ENCODE measurements around the gene GHSR.

Gene GHSR

GRCh38 chr3:172438186-172438585, 10.1 kb downstream of the GHSR start:
- Histone ChIP-seq H2BK12ac (ENCODE audit: low read length in 2 of 2) (no peak overlapping the region), H3K27ac (ENCODE audit: low read length, poor library complexity, severe bottlenecking) (no peak overlapping the region), H2BK5ac (ENCODE audit: low read depth, low read length, poor library complexity, severe bottlenecking) (no peak overlapping the region), H4K91ac (ENCODE audit: low read length) (no peak overlapping the region), H3K36me3 (ENCODE audit: control insufficient read depth in 1 of 2, insufficient read depth in 2 of 2, low read depth in 1 of 2, low read length in 2 of 2) (no peaks in the 10 kb centered on the region), H2BK120ac (ENCODE audit: low read depth, low read length) (no peak overlapping the region), H3K4ac (ENCODE audit: low read depth in 1 of 2, low read length in 2 of 2) (no peak overlapping the region), H3K4me3 (ENCODE audit: insufficient read depth in 1 of 2, low read depth in 1 of 2, low read length in 2 of 2) (no peak overlapping the region), H3K4me1 (ENCODE audit: control insufficient read depth, insufficient read depth, low read depth, low read length) (peaks cover 3% of the 10 kb centered on the region), H4K8ac (ENCODE audit: low read length) (no peak overlapping the region), H3K9me3 (ENCODE audit: control insufficient read depth, low read length) (no peaks in the 10 kb centered on the region), H3K23ac (ENCODE audit: low read length in 2 of 2) (no peak overlapping the region), H3K18ac (ENCODE audit: low read depth in 1 of 2, low read length in 2 of 2) (no peak overlapping the region), H3K14ac (ENCODE audit: low read length in 2 of 2) (no peak overlapping the region), H3K4me2 (ENCODE audit: low read length, poor library complexity, severe bottlenecking) (no peak overlapping the region), H2AFZ (ENCODE audit: low read depth, low read length) (no peak overlapping the region), H3K27me3 (ENCODE audit: control insufficient read depth in 1 of 2, insufficient read depth in 1 of 2, low read length in 2 of 2) (peaks cover 4 to 28% of the 10 kb centered on the region in 2 experiments), H2BK15ac (ENCODE audit: low read depth, poor library complexity, severe bottlenecking) (no peak overlapping the region), H3K79me1 (replicated peaks; ENCODE audit: low read length, poor library complexity, severe bottlenecking) (no peaks in the 10 kb centered on the region), H2AK5ac (ENCODE audit: low read length, severe bottlenecking) (no peak overlapping the region), H3K9ac (ENCODE audit: low read length) (no peak overlapping the region)
- 36% methylated on average over 2 of the region's 4 CpGs for WGBS
- DNase-seq: no peak

DNA sequence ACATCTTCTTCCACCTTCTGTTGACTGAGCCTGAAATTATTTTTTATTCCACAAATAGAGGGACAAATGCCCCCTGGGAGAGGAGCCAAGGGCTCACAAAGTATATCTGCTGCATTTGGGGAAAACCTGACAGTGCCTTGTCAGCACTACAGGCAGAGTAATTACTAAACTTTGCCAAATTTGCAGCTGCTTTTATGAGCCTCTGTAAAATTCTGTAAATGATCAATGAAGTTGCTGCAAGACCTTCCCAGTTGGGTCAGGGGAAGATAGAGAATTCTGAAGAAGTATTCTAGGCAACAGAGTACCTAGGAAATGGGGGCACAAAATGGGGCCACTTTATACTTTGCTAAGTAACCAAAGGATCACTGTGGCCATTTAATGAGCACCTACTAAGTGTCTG, 10.5 kb downstream of the GHSR start:
- Histone ChIP-seq H2AK5ac (ENCODE audit: low read length, severe bottlenecking) (no peak overlapping the region), H3K9ac (ENCODE audit: low read length) (no peak overlapping the region), H2BK12ac (ENCODE audit: low read length in 2 of 2) (no peak overlapping the region), H3K27me3 (ENCODE audit: control insufficient read depth in 1 of 2, insufficient read depth in 1 of 2, low read length in 2 of 2) (peaks cover 4 to 25% of the 10 kb centered on the region in 2 experiments), H3K27ac (ENCODE audit: low read length, poor library complexity, severe bottlenecking) (no peak overlapping the region), H3K9me3 (ENCODE audit: control insufficient read depth, low read length) (peaks cover under 1% of the 10 kb centered on the region), H2BK5ac (ENCODE audit: low read depth, low read length, poor library complexity, severe bottlenecking) (no peak overlapping the region), H3K79me1 (replicated peaks; ENCODE audit: low read length, poor library complexity, severe bottlenecking) (no peaks in the 10 kb centered on the region), H4K8ac (ENCODE audit: low read length) (no peak overlapping the region), H3K14ac (ENCODE audit: low read length in 2 of 2) (no peak overlapping the region), H3K23ac (ENCODE audit: low read length in 2 of 2) (no peak overlapping the region), H2BK120ac (ENCODE audit: low read depth, low read length) (no peak overlapping the region), H3K36me3 (ENCODE audit: control insufficient read depth in 1 of 2, insufficient read depth in 2 of 2, low read depth in 1 of 2, low read length in 2 of 2) (no peaks in the 10 kb centered on the region), H4K91ac (ENCODE audit: low read length) (no peak overlapping the region), H3K18ac (ENCODE audit: low read depth in 1 of 2, low read length in 2 of 2) (no peak overlapping the region), H3K4ac (ENCODE audit: low read depth in 1 of 2, low read length in 2 of 2) (no peak overlapping the region), H3K4me1 (ENCODE audit: control insufficient read depth, insufficient read depth, low read depth, low read length) (peaks cover 3% of the 10 kb centered on the region), H2AFZ (ENCODE audit: low read depth, low read length) (no peak overlapping the region), H3K4me3 (ENCODE audit: insufficient read depth in 1 of 2, low read depth in 1 of 2, low read length in 2 of 2) (no peak overlapping the region), H3K4me2 (ENCODE audit: low read length, poor library complexity, severe bottlenecking) (peak overlapping the region; percentile 16), H2BK15ac (ENCODE audit: low read depth, poor library complexity, severe bottlenecking) (no peak overlapping the region)
- no peak for DNase-seq

- no peak overlapping the region for H3K4me3 ChIP-seq (ENCODE audit: insufficient read depth in 1 of 2, low read depth in 1 of 2, low read length in 2 of 2)
- H3K14ac ChIP-seq (ENCODE audit: low read length in 2 of 2): peak overlapping the region in 1 of 2 experiments; percentile 20
- no peak overlapping the region for H3K9ac ChIP-seq (ENCODE audit: low read length)
- no peaks in the 10 kb centered on the region for H3K79me1 ChIP-seq (replicated peaks; ENCODE audit: low read length, poor library complexity, severe bottlenecking)
- 91% methylated on average over 3 of the region's 5 CpGs for WGBS
- no peak overlapping the region for H2BK120ac ChIP-seq (ENCODE audit: low read depth, low read length)
- DNase-seq: no peak
- no peak overlapping the region for H3K4me2 ChIP-seq (ENCODE audit: low read length, poor library complexity, severe bottlenecking)
- H4K8ac ChIP-seq (ENCODE audit: low read length): no peak overlapping the region
- H2BK15ac ChIP-seq (ENCODE audit: low read depth, poor library complexity, severe bottlenecking): no peak overlapping the region
- H3K36me3 ChIP-seq (ENCODE audit: control insufficient read depth in 1 of 2, insufficient read depth in 2 of 2, low read depth in 1 of 2, low read length in 2 of 2): no peaks in the 10 kb centered on the region
- H2BK5ac ChIP-seq (ENCODE audit: low read depth, low read length, poor library complexity, severe bottlenecking): no peak overlapping the region
- H3K27ac ChIP-seq (ENCODE audit: low read length, poor library complexity, severe bottlenecking): no peak overlapping the region
- no peak overlapping the region for H2AFZ ChIP-seq (ENCODE audit: low read depth, low read length)
- H2BK12ac ChIP-seq (ENCODE audit: low read length in 2 of 2): no peak overlapping the region
- no peak overlapping the region for H3K18ac ChIP-seq (ENCODE audit: low read depth in 1 of 2, low read length in 2 of 2)
- no peak overlapping the region for H2AK5ac ChIP-seq (ENCODE audit: low read length, severe bottlenecking)
- no peak overlapping the region for H3K4ac ChIP-seq (ENCODE audit: low read depth in 1 of 2, low read length in 2 of 2)
- H3K23ac ChIP-seq (ENCODE audit: low read length in 2 of 2): no peak overlapping the region
- H3K9me3 ChIP-seq (ENCODE audit: control insufficient read depth, low read length): peaks cover 7% of the 10 kb centered on the region
- H3K27me3 ChIP-seq (ENCODE audit: control insufficient read depth in 1 of 2, insufficient read depth in 1 of 2, low read length in 2 of 2): peaks cover 0 to 3% of the 10 kb centered on the region in 2 experiments
- H4K91ac ChIP-seq (ENCODE audit: low read length): no peak overlapping the region
- no peaks in the 10 kb centered on the region for H3K4me1 ChIP-seq (ENCODE audit: control insufficient read depth, insufficient read depth, low read depth, low read length)
Observed at GRCh38 chr3:172415323-172415722, 32.9 kb downstream of the GHSR start.

DNA sequence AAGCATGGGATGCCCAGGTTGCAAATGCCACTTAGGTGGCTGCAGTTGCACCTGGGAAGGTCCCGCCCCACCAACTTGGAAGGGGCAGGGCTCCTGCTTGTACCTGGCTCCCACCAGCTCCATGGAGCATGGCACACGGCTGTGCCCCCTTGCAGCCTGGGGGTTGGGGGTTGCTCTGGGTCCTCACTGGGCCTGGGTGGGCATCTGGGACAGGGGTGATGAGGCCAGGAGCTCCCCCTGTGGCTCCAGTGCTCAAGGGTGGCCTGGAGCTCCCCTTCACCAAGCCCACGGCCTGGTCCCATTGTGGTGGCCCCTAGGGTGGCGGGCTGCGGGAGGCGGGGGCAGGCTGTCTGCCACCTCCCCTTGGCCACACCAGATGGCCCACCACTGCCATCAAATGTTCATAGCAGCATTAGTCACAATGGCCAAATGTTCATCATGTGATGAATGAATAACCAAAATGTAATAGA, 36.7 kb downstream of the GHSR start:
- WGBS: 96% methylated on average over 5 of the region's 6 CpGs
- Histone ChIP-seq H2AK5ac (ENCODE audit: low read length, severe bottlenecking) (no peak overlapping the region), H3K36me3 (ENCODE audit: control insufficient read depth in 1 of 2, insufficient read depth in 2 of 2, low read depth in 1 of 2, low read length in 2 of 2) (no peaks in the 10 kb centered on the region), H2BK15ac (ENCODE audit: low read depth, poor library complexity, severe bottlenecking) (no peak overlapping the region), H3K4me1 (ENCODE audit: control insufficient read depth, insufficient read depth, low read depth, low read length) (no peaks in the 10 kb centered on the region), H4K91ac (ENCODE audit: low read length) (no peak overlapping the region), H3K9me3 (ENCODE audit: control insufficient read depth, low read length) (no peaks in the 10 kb centered on the region), H3K4ac (ENCODE audit: low read depth in 1 of 2, low read length in 2 of 2) (no peak overlapping the region), H2BK12ac (ENCODE audit: low read length in 2 of 2) (no peak overlapping the region), H3K79me1 (replicated peaks; ENCODE audit: low read length, poor library complexity, severe bottlenecking) (no peaks in the 10 kb centered on the region), H3K4me2 (ENCODE audit: low read length, poor library complexity, severe bottlenecking) (no peak overlapping the region), H3K18ac (ENCODE audit: low read depth in 1 of 2, low read length in 2 of 2) (no peak overlapping the region), H3K4me3 (ENCODE audit: insufficient read depth in 1 of 2, low read depth in 1 of 2, low read length in 2 of 2) (no peak overlapping the region), H2BK120ac (ENCODE audit: low read depth, low read length) (no peak overlapping the region), H4K8ac (ENCODE audit: low read length) (no peak overlapping the region), H3K23ac (ENCODE audit: low read length in 2 of 2) (no peak overlapping the region), H3K9ac (ENCODE audit: low read length) (no peak overlapping the region), H2AFZ (ENCODE audit: low read depth, low read length) (no peak overlapping the region), H2BK5ac (ENCODE audit: low read depth, low read length, poor library complexity, severe bottlenecking) (no peak overlapping the region), H3K27ac (ENCODE audit: low read length, poor library complexity, severe bottlenecking) (no peak overlapping the region), H3K14ac (ENCODE audit: low read length in 2 of 2) (peak overlapping the region in 1 of 2 experiments; percentile 26), H3K27me3 (ENCODE audit: control insufficient read depth in 1 of 2, insufficient read depth in 1 of 2, low read length in 2 of 2) (peaks cover 0 to 3% of the 10 kb centered on the region in 2 experiments)
- no peak for DNase-seq
